HG02840 (cell line): ENCODE measurements around the gene SCUBE1.

Experiments used
- ATAC-seq: cut with Tn5 transposase; IDR thresholded peaks from one replicate; pipeline ENCODE4 v1.9.1; 2021; ENCODE audit warnings: mild to moderate bottlenecking, moderate library complexity, moderate number of reproducible peaks; ENCODE audit not compliant: unreplicated experiment, low FRiP score

SCUBE1 gene

DNA sequence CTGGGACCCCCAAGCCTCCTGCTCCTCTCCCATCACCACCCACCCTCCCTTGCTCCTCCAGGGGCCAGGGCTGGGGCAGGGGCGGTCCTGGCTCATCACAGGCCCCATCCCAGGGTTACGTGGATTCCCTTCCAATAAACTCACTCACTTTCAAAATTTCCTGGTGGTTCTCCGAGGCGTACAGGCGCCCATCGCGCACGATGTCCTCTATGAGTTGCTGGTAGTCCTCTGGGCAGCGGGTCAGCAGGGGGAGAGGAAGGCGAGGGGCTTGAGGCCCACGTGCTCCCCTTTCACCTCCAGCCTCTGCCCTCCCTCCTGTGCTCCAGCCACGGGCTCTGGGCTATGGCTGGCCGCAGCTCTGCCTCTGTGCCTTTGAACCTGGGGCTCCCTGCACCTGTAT, 135.8 kb downstream of the SCUBE1 start:
- ATAC-seq = no peak

DNA sequence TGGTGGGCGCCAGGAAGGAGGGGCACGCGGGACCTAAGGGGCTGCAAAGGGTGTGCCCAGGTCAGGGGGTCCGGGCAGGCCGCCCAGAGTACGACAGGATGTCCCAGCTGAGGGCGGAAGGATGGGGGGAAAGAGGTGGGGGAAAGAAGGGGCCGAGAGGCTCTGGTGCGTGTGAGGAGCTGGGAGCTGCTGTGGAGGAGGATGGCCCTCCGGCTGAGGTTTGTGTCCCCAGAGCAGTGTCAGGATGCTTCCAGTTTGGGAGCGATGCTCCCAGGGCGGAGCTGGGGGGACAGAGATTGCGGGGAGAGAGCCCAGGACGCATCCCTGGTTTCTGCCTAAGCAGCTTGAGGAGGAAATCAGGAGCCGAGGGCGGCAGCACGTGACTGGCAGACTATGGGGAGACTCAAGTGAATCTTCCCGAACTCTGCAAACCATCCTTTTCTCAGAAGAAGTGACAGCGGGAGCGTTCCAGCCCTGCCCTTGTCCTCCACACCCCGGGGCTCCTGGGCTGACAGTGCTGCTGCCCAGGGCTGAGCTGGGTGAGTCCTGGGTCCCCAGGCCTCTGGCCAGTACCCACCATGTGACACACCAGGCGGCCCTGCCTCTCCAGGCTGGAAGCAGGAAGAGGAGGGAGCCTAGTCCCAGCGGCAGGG, 136.5 kb downstream of the SCUBE1 start:
- ATAC-seq = no peak

DNA sequence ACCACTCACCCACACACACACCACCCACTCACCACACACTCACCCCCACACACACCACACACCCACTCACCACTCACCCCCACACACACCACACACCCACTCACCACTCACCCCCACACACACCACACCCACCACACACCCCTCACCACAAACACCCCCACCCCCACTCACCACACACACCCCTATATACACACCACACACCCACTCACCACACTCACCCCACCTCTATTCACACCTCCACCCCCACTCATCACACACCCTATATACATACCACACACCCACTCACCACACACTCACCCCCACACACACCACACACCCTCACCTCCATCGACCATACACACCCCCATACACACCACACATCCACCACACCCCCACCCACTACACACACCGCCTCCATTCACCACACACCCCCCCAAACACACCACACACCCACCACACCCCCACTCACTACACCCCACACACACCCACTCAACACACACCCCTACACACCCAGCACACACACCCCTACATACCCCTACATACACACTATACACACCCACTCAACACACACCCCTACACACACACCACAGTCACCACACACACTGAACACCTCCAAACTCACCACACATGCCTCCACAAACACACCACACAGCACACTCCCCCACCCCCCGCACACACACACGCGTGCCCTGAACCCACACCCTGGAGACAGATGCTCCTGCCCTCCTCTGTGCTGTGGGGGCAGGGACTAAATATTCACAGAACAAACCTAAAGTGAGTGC, 137.2 kb downstream of the SCUBE1 start:
- no peak for ATAC-seq

DNA sequence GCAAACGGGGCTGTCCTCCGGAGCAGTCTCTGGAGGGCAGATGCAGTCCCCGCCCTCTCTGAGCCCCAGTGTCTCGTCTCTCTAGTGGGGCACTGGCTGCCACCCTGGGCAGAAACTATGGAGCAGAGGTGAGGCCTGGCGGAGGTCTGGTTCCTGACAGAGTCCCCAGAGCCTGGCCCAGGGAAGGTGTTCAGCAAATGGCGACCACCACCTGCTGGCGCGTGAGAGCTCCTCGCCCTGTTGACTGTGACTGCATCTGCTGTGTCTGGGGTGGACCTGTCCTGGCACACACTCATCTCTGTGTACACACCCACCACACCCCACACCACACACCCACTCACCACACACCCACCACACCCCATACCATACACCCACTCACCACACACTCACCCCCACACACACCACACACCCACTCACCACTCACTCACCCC, 137.9 kb downstream of the SCUBE1 start:
- ATAC-seq = no peak

DNA sequence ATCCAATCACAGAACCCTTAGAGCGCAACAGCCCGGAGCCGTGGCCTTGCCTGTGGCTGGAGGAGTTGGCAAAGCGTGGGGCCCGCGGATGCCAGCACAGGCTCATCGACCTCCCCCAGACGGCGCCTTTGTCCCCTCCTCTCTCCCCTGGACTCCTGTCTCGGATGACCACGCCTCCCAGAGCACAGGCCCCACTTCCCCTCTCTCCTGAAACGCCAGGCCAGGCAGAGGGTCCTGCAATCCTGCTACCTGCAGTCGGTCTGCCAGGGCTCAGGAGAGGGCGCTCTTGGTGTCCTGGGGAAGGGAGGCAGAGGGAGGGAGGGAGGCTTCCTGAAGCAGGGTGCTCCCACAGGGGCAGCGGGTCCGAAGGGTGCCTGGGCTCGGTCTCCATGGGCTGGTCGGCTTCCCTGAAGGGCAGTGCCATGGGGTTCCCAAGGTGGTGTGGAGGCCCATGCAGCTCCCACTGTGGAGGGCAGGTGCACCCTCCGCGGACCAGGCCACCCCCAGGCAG, 139.6 kb downstream of the SCUBE1 start:
- ATAC-seq = no peak

DNA sequence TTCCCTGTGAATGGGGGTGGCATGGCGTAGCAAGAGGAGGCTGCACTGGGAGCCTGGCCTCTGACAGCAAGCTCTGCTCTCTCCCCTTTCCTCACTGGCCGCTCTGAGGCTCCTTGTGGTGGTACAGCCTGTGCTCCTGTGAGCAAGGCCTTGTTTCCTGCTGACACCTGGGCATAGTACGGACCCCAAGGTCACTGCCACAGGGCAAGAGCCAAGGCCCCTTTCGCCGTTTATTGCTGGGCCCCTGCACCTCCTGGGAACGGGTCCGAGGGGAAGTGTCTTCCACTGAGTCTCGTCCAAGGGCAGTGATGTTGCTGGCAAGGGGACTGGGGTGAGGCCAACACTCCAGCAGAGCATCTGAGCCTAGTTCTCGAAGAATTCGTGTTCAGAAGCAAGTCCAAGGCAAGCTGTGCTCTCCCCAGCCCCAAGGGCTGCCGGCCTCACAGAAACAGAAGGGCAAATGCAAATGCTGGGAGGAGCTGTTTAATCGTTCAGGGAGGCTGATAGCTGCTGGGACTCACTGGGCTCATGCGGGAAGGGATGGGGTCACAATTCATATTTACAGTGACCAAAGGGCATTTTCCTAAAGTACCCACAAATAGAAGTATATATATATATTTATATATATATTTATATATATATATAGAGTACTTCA, 140.3 kb downstream of the SCUBE1 start:
- no peak for ATAC-seq

DNA sequence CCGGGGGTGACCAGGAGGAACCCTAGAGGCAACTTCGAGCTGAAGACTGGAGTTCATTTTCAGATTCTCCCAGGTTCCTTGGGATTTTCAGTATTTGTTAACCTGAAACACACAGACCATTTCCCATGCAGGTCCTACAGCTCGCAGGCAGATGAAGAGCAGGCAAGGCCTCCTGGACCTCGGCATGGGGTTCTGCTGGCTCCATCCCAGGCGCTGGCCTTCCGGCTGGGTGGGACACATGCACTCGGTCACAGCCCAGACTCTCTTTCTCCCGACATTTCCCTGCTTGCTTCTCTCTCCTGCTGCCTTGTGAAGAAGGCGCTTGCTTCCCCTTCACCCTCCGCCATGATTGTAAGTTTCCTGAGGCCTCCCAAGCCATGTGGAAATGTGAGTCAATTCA, 140.8 kb downstream of the SCUBE1 start:
- ATAC-seq = no peak

DNA sequence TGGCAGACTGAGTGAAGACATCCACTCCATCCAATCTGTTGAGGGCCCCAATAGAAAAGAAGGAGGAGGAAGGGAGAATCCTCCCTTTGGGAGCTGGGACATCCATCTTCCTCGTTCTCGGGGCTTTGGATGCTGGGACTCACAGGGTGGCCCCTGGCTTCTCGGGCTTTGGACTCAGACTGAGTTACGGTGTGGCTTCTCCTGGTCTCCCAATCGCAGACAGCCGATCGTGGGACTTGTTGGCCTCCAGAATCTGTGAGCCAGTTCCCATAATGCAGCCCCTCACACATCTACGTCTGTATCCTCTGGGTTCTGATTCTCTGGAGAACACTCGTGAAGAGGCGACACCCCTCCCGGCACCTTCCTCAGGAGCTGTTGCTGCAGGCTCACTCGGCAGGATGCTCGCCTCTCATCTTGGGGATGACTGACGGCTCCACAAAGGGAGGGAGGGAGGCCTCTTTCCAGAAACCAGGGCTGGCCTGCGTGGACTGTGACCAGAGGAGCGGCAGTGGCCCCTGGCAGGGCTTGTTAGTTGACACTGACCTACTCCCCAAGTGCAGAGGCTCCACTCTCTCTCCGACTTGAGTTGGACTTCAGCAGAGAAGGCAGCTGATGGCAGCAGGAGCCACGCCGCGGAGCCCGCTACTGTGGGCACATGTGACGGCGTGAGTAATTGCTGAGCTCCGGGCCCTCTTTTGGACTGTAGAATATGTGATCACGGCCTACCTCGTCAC, 141.5 kb downstream of the SCUBE1 start:
- no peak for ATAC-seq

DNA sequence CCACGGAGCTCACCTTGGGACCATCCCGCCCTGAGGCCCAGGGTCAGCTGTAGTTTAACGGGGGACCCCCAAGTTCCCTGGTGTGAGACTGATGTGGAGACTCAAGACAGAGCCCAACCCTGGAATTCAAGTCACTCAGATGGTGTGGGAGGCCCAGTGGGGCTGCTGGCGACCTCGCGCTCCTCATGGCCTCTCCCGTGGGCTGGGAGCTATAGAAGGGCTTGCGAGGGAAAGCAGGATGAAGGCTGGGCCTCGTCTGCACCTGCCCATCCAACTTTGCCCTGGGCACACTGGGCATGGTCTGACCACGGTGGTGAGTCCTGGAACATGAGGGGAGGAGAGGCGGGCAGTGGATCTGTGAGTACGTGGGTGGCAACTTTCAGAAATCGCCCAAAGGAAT, 142.6 kb downstream of the SCUBE1 start:
- ATAC-seq = no peak

DNA sequence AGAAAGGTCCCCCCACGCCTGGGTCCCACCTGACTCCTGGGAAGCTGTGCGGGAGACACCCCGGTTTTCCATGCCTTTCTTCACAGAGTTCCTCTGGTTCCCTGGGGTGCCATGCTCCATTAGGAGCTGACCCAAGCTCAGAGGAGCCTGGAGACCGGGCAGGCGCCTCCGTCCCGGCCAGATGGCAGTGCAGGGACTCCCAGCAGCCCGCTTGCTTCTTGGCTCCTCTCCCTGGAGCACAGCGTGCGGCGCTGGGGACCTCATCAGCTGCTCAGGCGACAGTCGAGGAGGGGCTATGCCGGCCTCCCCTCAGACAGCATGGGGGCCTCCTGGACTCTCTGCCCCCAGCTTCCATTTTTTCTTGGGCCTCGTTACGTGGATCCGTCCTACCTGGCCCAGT, 143.1 kb downstream of the SCUBE1 start:
- ATAC-seq = no peak

DNA sequence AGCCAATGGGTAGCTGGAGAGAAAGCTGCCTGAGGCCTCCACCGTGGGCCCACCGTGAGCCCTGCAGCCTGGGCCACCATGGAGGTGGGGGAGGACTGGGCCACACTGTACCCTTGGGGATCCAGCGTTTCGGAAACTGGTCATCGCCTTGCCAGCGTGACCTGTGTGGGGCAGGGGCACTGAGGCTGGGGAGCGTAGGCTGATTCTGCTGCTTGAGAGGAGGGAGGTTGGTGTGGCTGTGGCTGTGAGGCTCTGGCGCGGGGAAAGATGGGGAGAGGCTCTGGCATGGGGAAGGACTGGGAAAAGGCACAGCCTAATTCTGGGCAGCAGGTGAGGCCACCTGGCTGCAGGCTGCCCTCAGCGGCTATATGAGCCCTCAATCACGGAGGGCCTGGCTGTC, 143.6 kb downstream of the SCUBE1 start:
- ATAC-seq = no peak

DNA sequence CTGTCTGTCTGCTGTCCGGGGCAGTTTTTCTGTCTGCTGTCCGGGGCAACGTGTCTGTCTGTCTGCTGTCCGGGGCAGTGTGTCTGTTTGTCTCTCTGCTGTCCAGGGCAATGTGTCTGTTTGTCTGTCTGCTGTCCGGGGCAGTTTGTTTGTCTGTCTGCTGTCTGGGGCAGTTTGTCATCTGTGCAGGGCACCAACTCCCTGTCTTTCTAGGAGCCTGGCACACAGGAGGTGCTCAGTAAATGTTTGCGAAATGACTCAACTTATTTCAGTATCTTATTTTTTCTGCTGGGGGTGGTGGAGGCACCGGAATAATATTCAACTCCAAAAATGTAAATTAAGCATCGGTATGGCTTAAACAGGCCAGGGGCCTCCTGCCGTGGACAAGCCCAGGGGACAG, 144.2 kb downstream of the SCUBE1 start:
- ATAC-seq = no peak

DNA sequence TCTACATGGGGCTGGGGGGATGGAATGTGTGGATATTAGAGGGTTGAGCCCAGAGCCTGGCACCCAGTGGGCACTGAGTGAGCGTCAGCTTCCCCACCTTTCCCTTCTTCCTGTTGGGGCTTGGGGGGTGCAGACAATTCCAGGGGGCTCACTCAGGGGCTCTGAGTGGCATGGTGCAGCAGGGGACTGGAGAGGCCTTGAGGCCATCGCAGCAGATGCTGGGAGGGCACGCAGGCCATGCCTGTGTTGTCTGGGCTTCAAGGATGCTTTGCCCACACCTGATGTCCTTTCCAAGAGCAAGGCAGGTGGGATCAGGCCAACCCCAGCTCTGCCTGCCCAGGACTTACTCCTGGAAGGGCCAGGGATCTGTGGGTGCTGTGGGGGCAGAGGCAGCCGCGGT, 145.0 kb downstream of the SCUBE1 start:
- no peak for ATAC-seq

DNA sequence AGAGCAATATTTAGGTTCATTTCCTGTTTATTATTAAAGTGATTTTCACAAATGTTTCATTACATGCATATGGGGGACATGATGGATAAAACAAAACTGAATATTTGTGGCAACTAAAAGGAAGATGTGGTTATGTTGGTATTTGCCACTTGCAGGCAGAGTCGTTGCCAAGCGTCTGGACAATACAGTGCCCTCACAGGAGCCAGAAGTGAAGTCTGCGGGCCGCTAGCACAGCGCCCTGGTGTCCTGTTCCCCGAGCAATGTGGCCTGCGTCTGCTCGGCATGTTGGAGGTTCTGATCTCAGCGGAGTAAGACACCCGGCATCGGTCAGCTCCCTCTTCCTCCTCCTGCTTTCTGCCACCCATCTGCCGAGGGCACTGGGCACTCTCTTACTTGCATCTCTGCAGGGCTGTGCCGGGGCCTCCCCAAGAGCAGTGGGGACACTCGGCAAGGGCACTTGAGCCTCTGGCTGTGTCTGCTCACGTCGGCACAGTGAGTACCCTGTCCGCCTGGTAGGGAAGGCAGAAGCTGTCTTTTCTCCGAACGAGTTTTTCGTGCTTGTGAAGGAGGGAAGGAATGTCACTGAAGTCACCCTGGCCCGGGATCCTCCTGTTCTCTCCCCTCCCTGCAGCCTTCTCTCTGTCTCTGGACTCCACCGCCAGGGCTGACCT, 145.8 kb downstream of the SCUBE1 start:
- ATAC-seq = no peak

DNA sequence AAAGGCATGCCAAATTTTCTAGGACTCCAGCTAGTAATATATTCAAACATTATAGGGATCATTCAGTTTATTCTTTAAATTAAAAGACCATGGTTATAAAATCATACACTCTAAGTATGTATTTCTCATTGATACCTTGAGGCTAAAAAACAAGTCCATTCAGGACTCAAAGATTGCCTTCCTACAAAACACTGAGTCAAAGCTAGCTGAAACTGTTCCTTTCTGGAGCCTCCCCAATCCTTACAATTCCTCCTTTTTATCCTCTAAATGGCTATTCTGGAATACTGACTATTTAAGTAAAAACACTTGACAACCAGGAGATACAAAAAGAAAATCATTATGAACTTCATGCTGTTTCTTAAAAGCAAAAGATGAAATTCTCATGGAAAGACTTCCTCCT, 151.3 kb downstream of the SCUBE1 start:
- no peak for ATAC-seq

DNA sequence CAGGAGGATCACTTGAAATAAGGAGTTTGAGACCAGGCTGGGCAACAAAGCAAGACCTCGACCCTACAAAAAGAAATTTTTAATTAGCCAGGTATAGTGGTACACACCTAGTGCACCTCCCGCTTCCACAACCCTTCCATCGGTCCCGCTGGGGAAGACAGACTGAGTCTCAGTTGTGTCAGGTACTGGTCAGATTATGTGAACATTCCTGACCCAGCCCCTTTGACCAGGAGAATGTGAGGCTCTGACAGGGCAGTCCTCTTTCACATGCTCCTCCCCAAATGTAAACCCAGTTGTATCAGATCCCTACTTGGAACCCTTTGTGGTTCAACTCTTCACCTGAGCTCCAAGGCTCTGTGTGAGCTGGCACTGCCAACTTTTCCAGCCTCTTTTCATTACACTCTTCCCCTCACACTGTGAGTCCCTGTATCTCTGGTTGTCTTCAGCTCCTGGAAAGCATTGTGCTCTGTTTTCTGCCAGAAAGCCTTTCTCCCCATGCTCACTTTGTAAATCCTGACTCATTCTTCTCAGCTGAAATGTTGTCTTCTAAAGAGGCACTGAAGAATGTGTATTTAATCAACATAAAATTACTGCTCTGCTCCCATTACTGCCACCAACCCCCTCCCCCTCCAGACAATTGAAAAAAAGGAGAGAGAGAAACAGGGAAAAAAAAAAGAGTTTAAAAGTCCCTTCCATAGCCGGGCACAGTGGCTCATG, 154.2 kb downstream of the SCUBE1 start:
- ATAC-seq = no peak

DNA sequence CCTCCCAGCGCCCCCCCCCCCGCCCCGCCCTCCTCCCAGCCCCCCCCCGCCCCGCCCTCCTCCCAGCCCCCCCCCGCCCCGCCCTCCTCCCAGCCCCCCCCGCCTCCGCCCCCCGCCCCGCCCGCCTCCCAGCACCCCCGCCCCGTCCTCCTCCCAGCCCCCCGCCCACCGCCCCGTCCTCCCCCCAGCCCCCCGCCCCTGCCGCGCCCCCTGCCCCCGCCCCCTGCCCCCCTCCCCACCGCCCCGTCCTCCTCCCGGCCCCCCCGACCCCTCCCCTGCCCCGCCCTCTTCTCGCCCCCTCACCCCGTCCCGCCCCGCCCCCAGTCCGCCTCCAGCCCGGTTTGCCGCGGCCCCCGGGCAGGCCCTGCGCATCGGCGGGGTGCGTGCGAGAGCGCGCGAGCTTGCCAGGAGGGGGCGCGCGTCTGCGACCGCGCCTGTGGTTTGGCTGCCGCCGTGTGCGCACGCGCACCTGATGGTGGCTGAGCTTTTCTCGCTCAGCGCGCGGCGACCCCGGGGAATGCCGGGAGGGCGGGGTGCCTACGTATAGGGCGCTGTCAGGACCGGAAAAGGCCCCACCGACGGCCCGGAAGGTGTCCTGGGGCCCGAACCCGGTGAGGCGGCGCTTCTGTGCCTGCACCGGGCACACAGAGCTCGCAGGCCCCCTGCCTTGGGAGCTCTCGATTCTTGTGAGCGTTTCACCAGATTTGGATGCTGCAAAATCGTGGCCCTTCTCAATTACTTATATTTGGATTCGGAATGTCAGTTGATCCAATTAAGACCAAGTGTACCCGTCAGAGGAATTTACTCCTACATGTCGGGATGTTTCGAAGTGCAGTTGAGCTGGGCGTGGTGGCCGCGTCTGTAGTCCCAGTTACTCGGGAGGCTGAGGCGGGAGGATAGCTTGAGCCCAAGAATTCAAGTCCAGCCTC, 155.7 kb downstream of the SCUBE1 start:
- peak; percentile 85 for ATAC-seq

DNA sequence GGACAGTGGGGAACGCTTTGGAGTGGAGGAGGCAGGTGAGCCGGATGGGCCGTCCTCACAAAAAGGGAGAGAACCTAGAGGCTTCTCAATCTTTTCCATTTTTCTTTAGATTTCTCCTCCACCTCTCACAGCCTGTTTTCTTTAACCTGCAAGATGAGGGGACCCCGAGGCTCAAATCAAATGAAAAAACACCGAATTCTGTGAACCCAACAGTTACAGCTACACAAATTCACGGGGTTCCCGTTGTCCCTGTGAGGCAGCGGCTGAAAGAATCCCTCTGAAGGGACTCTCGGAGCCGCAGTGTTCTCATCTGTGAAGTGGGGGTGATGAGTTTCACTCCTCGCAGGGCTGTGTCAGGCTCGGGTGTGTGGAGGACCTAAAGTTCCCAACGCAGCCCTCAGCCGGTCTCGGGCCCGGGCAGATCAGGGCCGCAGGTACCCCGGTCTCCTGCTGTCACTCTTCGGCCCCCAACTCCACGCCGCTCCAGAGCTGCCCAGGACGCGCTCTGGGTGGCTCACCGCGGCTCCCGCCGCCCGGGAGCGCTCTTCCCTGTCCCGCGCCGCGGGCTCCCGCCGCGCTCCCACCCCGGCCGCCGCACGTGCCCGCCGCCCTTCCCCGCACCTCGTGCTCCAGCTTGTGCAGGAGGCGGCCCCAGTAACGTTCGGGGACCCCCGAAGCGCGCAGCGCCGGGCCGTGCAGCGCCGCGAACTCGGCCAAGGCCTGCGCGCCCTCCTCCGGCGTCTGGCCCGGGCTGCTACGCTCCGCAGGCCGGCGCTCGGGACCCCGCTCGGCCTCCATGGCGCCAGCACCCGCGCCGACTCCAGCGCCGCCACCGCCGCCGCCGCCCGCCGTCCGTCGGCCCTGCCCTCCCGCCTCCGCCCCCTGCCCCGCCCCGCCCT, 156.7 kb downstream of the SCUBE1 start, which contains the start of gene TTLL12:
Gene TTLL12 (minus strand): TSS at position 863 of the 899 bp plus-strand sequence. CDS start 65 bp downstream, at position 798.
- peak; percentile 42 for ATAC-seq
